BE2C (cell line): Measurements from ENCODE around the gene ANO1.
A peak's percentile ranks its signal among the peaks of the same experiment; 100 is the strongest.
"Not testable (repeated sequence)": the region's sequence is repeated elsewhere in the genome, so short reads cannot be mapped to it uniquely, and the experiment has no call there.

Experiments used
- DNase-seq: peaks from one replicate; pipeline ENCODE4 v3.0.0-alpha.2; 2020
- H3K27me3 ChIP-seq: fragments of 250-450 bp; sonication (Bioruptor Pico); 2 replicates; pipeline ENCODE4 v1.5.1; 2020; ENCODE audit warnings: mild to moderate bottlenecking
- H3K36me3 ChIP-seq: fragments of 250-450 bp; sonication (Bioruptor Pico); 2 replicates; pipeline ENCODE4 v1.5.1; 2020; ENCODE audit warnings: mild to moderate bottlenecking
- H3K4me1 ChIP-seq: fragments of 250-450 bp; sonication (Bioruptor Pico); 2 replicates; pipeline ENCODE4 v1.5.1; 2020
- H3K4me3 ChIP-seq: 2 replicates; pipeline ENCODE4 v1.5.1; 2011; ENCODE audit warnings: low read depth, low read length
- H3K9me3 ChIP-seq: fragments of 250-450 bp; sonication (Bioruptor Pico); 2 replicates; pipeline ENCODE4 v1.5.1; 2020
- TF ChIP-seq, protein P1 (sequence below): IDR thresholded peaks from 2 replicates; pipeline ENCODE4 v1.5.1; 2012; ENCODE audit warnings: mild to moderate bottlenecking, low read depth, low read length

ANO1 gene

GRCh38 chr11:70192666-70193410, 114.7 kb downstream of the ANO1 start:
- Histone ChIP-seq H3K27me3 (no peaks in the 10 kb centered on the region), H3K9me3 (no peaks in the 10 kb centered on the region), H3K36me3 (no peaks in the 10 kb centered on the region), H3K4me1 (no peaks in the 10 kb centered on the region; the same call in 1 of the 2 replicates), H3K4me3 (no peak overlapping the region)
- peak; percentile 90 for DNase-seq
- TF ChIP-seq, protein P1, sequence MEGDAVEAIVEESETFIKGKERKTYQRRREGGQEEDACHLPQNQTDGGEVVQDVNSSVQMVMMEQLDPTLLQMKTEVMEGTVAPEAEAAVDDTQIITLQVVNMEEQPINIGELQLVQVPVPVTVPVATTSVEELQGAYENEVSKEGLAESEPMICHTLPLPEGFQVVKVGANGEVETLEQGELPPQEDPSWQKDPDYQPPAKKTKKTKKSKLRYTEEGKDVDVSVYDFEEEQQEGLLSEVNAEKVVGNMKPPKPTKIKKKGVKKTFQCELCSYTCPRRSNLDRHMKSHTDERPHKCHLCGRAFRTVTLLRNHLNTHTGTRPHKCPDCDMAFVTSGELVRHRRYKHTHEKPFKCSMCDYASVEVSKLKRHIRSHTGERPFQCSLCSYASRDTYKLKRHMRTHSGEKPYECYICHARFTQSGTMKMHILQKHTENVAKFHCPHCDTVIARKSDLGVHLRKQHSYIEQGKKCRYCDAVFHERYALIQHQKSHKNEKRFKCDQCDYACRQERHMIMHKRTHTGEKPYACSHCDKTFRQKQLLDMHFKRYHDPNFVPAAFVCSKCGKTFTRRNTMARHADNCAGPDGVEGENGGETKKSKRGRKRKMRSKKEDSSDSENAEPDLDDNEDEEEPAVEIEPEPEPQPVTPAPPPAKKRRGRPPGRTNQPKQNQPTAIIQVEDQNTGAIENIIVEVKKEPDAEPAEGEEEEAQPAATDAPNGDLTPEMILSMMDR, result no peak

DNA sequence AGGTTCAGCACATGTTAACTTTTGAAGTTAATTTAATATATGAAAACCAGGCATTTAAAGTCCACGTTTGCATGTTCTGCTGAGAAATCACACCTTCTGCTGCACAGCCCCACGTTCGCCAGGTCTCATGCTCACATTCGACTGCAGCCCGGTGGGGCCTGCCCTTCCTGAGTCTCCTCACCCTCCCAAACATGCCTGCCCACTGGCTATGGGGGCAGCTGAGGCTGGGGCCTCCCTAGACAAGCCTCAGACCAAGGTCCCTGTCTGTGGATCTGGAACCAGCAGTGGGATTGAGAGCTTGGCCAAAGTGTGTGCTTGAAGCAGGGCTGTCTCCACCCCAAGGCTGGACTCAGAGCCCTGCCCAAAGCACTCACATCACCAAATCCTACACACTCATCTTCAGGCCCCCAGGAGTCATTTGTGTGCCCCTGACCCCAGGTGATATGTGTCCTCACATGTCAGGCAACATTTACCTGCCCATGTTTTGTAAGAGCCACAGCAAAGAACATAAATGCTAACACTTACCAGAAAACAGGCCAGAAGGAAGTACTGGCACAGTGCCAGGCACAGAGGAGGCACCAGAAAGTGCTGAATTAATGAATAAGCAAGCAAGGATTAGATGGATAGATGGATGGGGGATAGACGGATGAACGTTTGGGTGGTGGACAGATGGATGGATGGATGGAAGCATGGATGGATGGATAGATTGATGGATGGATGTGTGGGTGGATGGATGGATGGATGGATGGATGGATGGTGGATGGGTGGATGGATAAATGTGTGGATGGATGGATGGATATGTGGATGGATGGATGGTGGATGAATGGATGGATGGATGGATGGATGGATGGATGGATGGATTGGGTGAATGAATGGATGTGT, 115.5 kb downstream of the ANO1 start:
- DNase-seq, result no peak
- TF ChIP-seq, protein P1, result no peak
- H3K27me3 ChIP-seq, result no peaks in the 10 kb centered on the region
- no peaks in the 10 kb centered on the region for H3K36me3 ChIP-seq
- H3K9me3 ChIP-seq, result no peaks in the 10 kb centered on the region
- no peak overlapping the region for H3K4me3 ChIP-seq
- no peaks in the 10 kb centered on the region; the same call in 1 of the 2 replicates for H3K4me1 ChIP-seq

- no peaks in the 10 kb centered on the region for H3K36me3 ChIP-seq
- H3K9me3 ChIP-seq, result no peaks in the 10 kb centered on the region
- no peaks in the 10 kb centered on the region; the same call in 1 of the 2 replicates for H3K4me1 ChIP-seq
- H3K27me3 ChIP-seq, result no peaks in the 10 kb centered on the region
- DNase-seq, result no peak
- TF ChIP-seq, protein P1, result no peak
- no peak overlapping the region for H3K4me3 ChIP-seq
Observed at GRCh38 chr11:70194792-70195791, 117.0 kb downstream of the ANO1 start.

DNA sequence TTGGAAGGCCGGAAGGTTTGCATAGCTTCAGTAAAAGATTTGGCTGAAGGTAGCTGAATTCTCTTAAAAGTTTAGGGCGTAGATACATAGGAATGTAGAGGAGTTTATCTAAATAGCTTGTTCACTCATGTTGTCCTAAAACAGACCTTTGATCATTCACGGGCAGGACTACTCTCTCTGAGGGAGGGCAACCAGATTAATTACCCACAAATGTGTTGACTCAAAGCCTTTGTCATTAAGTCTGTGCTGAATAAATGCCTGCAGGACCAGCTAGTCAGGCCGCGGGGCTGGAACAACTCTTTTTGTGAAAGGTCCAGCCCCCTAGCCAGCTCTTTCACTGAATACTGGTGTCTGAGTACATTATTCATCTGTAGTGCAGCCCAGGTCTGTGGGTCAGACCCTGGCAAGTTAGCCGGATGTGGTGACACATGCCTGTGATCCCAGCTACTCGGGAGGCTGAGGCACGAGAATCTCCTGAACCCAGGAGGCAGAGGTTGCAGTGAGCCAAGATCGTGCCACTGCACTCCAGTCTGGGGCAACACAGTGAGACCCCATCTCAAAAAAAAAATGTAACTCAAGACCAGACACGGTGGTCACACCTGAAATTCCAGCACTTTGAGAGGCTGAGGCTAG, 122.2 kb downstream of the ANO1 start:
- Histone ChIP-seq H3K4me1 (no peaks in the 10 kb centered on the region), H3K36me3 (no peaks in the 10 kb centered on the region; the same call in 1 of the 2 replicates), H3K9me3 (no peaks in the 10 kb centered on the region), H3K4me3 (no peak overlapping the region), H3K27me3 (no peaks in the 10 kb centered on the region)
- no peak for DNase-seq
- TF ChIP-seq, protein P1, result no peak

- not testable (repeated sequence) for H3K36me3 ChIP-seq, H3K4me3 ChIP-seq, DNase-seq, H3K27me3 ChIP-seq, H3K4me1 ChIP-seq, H3K9me3 ChIP-seq
Observed at GRCh38 chr11:70201047-70201446, 122.9 kb downstream of the ANO1 start.
